NOMO-1 treated with DMSO at 0.1 percent for 48 hours (cell line): ENCODE data around the gene TRNAU1AP.

ENCODE experiments used
- DNase-seq: peaks from one replicate; lab custom pipeline; 2025; ENCODE audit not compliant: unreplicated experiment; lab: John Stamatoyannopoulos, UW

TRNAU1AP gene

GRCh38 chr1:28604411-28604810 is 51.5 kb downstream of the TRNAU1AP start:
- no peak for DNase-seq

GRCh38 chr1:28604962-28605361 is 52.1 kb downstream of the TRNAU1AP start:
- no peak for DNase-seq

GRCh38 chr1:28606771-28607170 is 53.9 kb downstream of the TRNAU1AP start:
- no peak for DNase-seq

GRCh38 chr1:28613175-28613574 is 60.3 kb downstream of the TRNAU1AP start:
- DNase-seq, result no peak
